Forelimb muscle (tissue), 1 donor: ENCODE measurements around the gene MLLT10. TPM values are rescaled to one million over a fixed set of nuclear protein-coding genes. Genes with fewer than 3 reads are reported as not detected.
"Not testable (repeated sequence)": the region's sequence is repeated elsewhere in the genome, so short reads cannot be mapped to it uniquely, and the experiment has no call there.

Experiments used
- DNase-seq: peaks from one replicate; pipeline ENCODE4 v3.0.0-alpha.2; 2013; ENCODE audit warnings: low read depth
- polyA plus RNA-seq: library from polyadenylated mRNA; unstranded; fragments of 120-200 nt; gene quantifications from one replicate; pipeline ENCODE4 v1.2.1, GENCODE V29; 2013; ENCODE audit not compliant: insufficient read length

Gene MLLT10
- polyA plus RNA-seq, 1 donor, result 28.2 TPM

- no peak for DNase-seq
Measured at GRCh38 chr10:21579291-21579690, 45.3 kb downstream of the MLLT10 start.

GRCh38 chr10:21581421-21581834 is 47.4 kb downstream of the MLLT10 start:
- not testable (repeated sequence) for DNase-seq

- DNase-seq, result no peak
Measured at GRCh38 chr10:21584834-21585530, 51.0 kb downstream of the MLLT10 start.

- DNase-seq, result no peak
Measured at GRCh38 chr10:21587391-21587790, 53.4 kb downstream of the MLLT10 start.

GRCh38 chr10:21588159-21588558 is 54.1 kb downstream of the MLLT10 start:
- not testable (repeated sequence) for DNase-seq

GRCh38 chr10:21593986-21594385 is 60.0 kb downstream of the MLLT10 start:
- no peak for DNase-seq

- DNase-seq, result no peak
Measured at GRCh38 chr10:21599582-21599981, 65.5 kb downstream of the MLLT10 start.

GRCh38 chr10:21600804-21601433 is 66.9 kb downstream of the MLLT10 start:
- DNase-seq, result no peak

- no peak for DNase-seq
Measured at GRCh38 chr10:21602313-21602712, 68.3 kb downstream of the MLLT10 start.

- DNase-seq, result no peak
Measured at GRCh38 chr10:21603721-21604120, 69.7 kb downstream of the MLLT10 start.

- no peak for DNase-seq
Measured at GRCh38 chr10:21604651-21605050, 70.6 kb downstream of the MLLT10 start.

GRCh38 chr10:21607907-21608306 is 73.9 kb downstream of the MLLT10 start:
- no peak for DNase-seq

- DNase-seq, result no peak
Measured at GRCh38 chr10:21614000-21614399, 80.0 kb downstream of the MLLT10 start.

- DNase-seq, result no peak
Measured at GRCh38 chr10:21617267-21617666, 83.2 kb downstream of the MLLT10 start.

- DNase-seq, result no peak
Measured at GRCh38 chr10:21623291-21623690, 89.3 kb downstream of the MLLT10 start.

GRCh38 chr10:21624421-21624820 is 90.4 kb downstream of the MLLT10 start:
- DNase-seq, result not testable (repeated sequence)

- DNase-seq, result no peak
Measured at GRCh38 chr10:21624951-21625350, 90.9 kb downstream of the MLLT10 start.

- DNase-seq, result no peak
Measured at GRCh38 chr10:21625623-21626229, 91.7 kb downstream of the MLLT10 start.

- DNase-seq, result no peak
Measured at GRCh38 chr10:21626457-21627161, 92.6 kb downstream of the MLLT10 start.

- DNase-seq, result no peak
Measured at GRCh38 chr10:21627331-21627730, 93.3 kb downstream of the MLLT10 start.

- DNase-seq, result no peak
Measured at GRCh38 chr10:21628023-21628422, 94.0 kb downstream of the MLLT10 start.

- not testable (repeated sequence) for DNase-seq
Measured at GRCh38 chr10:21628645-21629044, 94.6 kb downstream of the MLLT10 start.
